HG03378 (cell line): ENCODE measurements around the gene ALDH16A1.

ENCODE experiments used
- ATAC-seq: cut with Tn5 transposase; IDR thresholded peaks from one replicate; pipeline ENCODE4 v1.9.1; 2021; ENCODE audit warnings: mild to moderate bottlenecking, moderate library complexity; ENCODE audit not compliant: unreplicated experiment

ALDH16A1 gene

GRCh38 chr19:49423071-49423984, 29.7 kb upstream of the ALDH16A1 start, which contains the start of gene PTH2:
Gene PTH2 (minus strand): TSS chr19:49423441. CDS start chr19:49423339, 102 bp downstream.
- no peak for ATAC-seq

- no peak for ATAC-seq
Observed at GRCh38 chr19:49423985-49424303, 29.1 kb upstream of the ALDH16A1 start.

- no peak for ATAC-seq
Observed at GRCh38 chr19:49425178-49425577, 27.8 kb upstream of the ALDH16A1 start, which contains the start of gene GFY. Gene GFY (plus strand): TSS chr19:49425388. CDS start chr19:49426431, 1,043 bp downstream.

- ATAC-seq, result no peak
Observed at GRCh38 chr19:49425922-49426592, 27.0 kb upstream of the ALDH16A1 start.

- ATAC-seq, result no peak
Observed at GRCh38 chr19:49427339-49427738, 25.7 kb upstream of the ALDH16A1 start.

- ATAC-seq, result no peak
Observed at GRCh38 chr19:49427855-49428546, 25.0 kb upstream of the ALDH16A1 start.

GRCh38 chr19:49428547-49429451, 24.2 kb upstream of the ALDH16A1 start:
- no peak for ATAC-seq

GRCh38 chr19:49430172-49430677, 22.8 kb upstream of the ALDH16A1 start:
- ATAC-seq, result no peak

- no peak for ATAC-seq
Observed at GRCh38 chr19:49430678-49431329, 22.2 kb upstream of the ALDH16A1 start.

- no peak for ATAC-seq
Observed at GRCh38 chr19:49431330-49431749, 21.7 kb upstream of the ALDH16A1 start.

GRCh38 chr19:49432141-49433073, 20.6 kb upstream of the ALDH16A1 start:
- ATAC-seq, result no peak

GRCh38 chr19:49433240-49433901, 19.7 kb upstream of the ALDH16A1 start:
- no peak for ATAC-seq

- no peak for ATAC-seq
Observed at GRCh38 chr19:49434907-49435583, 18.0 kb upstream of the ALDH16A1 start.

- no peak for ATAC-seq
Observed at GRCh38 chr19:49435670-49436069, 17.4 kb upstream of the ALDH16A1 start.

- ATAC-seq, result no peak
Observed at GRCh38 chr19:49436381-49437017, 16.5 kb upstream of the ALDH16A1 start.

GRCh38 chr19:49437231-49437630, 15.8 kb upstream of the ALDH16A1 start:
- no peak for ATAC-seq

- ATAC-seq, result no peak
Observed at GRCh38 chr19:49438261-49438660, 14.8 kb upstream of the ALDH16A1 start.
